Neural cell (in vitro differentiated cells): Measurements from ENCODE around the gene EHD4. TPM values are rescaled to one million over a fixed set of nuclear protein-coding genes. Genes with fewer than 3 reads are reported as not detected.

Experiments used
- H2AFZ ChIP-seq: fragments of 200-600, 300-800 bp; sonication (generic), shearing (Covaris generic); 2 replicates; pipeline ENCODE4 v1.6.0; 2014; ENCODE audit warnings: low read depth, mild to moderate bottlenecking, antibody characterized with exemption, low read length, moderate library complexity
- H3F3A ChIP-seq: fragments of 200-600 bp; shearing (Covaris generic); 2 replicates; pipeline ENCODE4 v1.6.1; 2016; ENCODE audit warnings: mild to moderate bottlenecking, moderate library complexity, mixed read lengths, antibody characterized with exemption, low read length; ENCODE audit not compliant: insufficient read depth, poor library complexity, severe bottlenecking
- H3K27ac ChIP-seq: fragments of 200-600, 300-800 bp; sonication (generic), shearing (Covaris generic); 2 replicates; pipeline ENCODE4 v1.5.1; 2014; ENCODE audit warnings: mild to moderate bottlenecking, low read length, moderate library complexity
- H3K27me3 ChIP-seq: fragments of 300-800, 200-600 bp; sonication (generic), shearing (Covaris generic); 2 replicates; pipeline ENCODE4 v1.6.0; 2014; ENCODE audit warnings: mild to moderate bottlenecking, low read depth, low read length, moderate library complexity; ENCODE audit not compliant: insufficient read depth
- H3K36me3 ChIP-seq: fragments of 300-800, 200-600 bp; sonication (generic), shearing (Covaris generic); 2 replicates; pipeline ENCODE4 v1.5.1; 2014; ENCODE audit warnings: mild to moderate bottlenecking, antibody characterized with exemption, low read length, moderate library complexity; ENCODE audit not compliant: insufficient read depth
- H3K4me2 ChIP-seq: fragments of 300-800, 200-600 bp; sonication (generic), shearing (Covaris generic); 2 replicates; pipeline ENCODE4 v1.6.0; 2014; ENCODE audit warnings: mild to moderate bottlenecking, low read length
- H3K4me3 ChIP-seq: fragments of 300-800, 200-600 bp; sonication (generic), shearing (Covaris generic); 2 replicates; pipeline ENCODE4 v1.5.1; 2014; ENCODE audit warnings: mild to moderate bottlenecking, low read length, moderate library complexity
- H3K79me2 ChIP-seq: fragments of 200-600 bp; shearing (Covaris generic); replicated peaks from 2 replicates; pipeline ENCODE4 v1.6.0; 2014; ENCODE audit warnings: mild to moderate bottlenecking, low read length, moderate library complexity; ENCODE audit not compliant: insufficient read depth
- H3K9ac ChIP-seq: fragments of 300-800, 200-600 bp; sonication (generic), shearing (Covaris generic); 2 replicates; pipeline ENCODE4 v1.6.1; 2016; ENCODE audit warnings: mild to moderate bottlenecking, low read length, mixed read lengths
- H3K9me2 ChIP-seq: fragments of 200-600 bp; shearing (Covaris generic); 2 replicates; pipeline ENCODE4 v1.6.1; 2016; ENCODE audit warnings: mild to moderate bottlenecking, low read length, mixed read lengths; ENCODE audit not compliant: insufficient read depth
- H3K9me3 ChIP-seq: fragments of 200-600, 300-800 bp; sonication (generic), shearing (Covaris generic); 2 replicates; pipeline ENCODE4 v1.6.1; 2016; ENCODE audit warnings: mild to moderate bottlenecking, mixed run types, low read length, moderate library complexity, mixed read lengths
- H4K20me1 ChIP-seq: fragments of 200-600 bp; shearing (Covaris generic); 2 replicates; pipeline ENCODE4 v1.6.1; 2016; ENCODE audit warnings: mild to moderate bottlenecking, mixed run types; ENCODE audit not compliant: insufficient read depth
- EP300 ChIP-seq: fragments of 450-650 bp; conservative IDR thresholded peaks from 2 replicates; pipeline ENCODE4 v1.6.1; 2014; ENCODE audit warnings: antibody characterized with exemption, mild to moderate bottlenecking, moderate library complexity; ENCODE audit not compliant: poor library complexity, severe bottlenecking
- EZH2 ChIP-seq: fragments of 200-600, 300-800 bp; shearing (Covaris generic), sonication (generic); IDR thresholded peaks from 2 replicates; pipeline ENCODE4 v1.6.1; 2014; ENCODE audit warnings: antibody characterized with exemption, low read length, borderline replicate concordance, mild to moderate bottlenecking; ENCODE audit not compliant: insufficient read depth, poor library complexity, severe bottlenecking
- MXI1 ChIP-seq: fragments of 450-650 bp; conservative IDR thresholded peaks from 2 replicates; pipeline ENCODE4 v1.6.1; 2014; ENCODE audit warnings: antibody characterized with exemption, mild to moderate bottlenecking; ENCODE audit not compliant: poor library complexity, severe bottlenecking
- POLR2AphosphoS5 ChIP-seq: IDR thresholded peaks from 2 replicates; pipeline ENCODE4 v1.6.1; 2012
- RAD21 ChIP-seq: fragments of 450-650 bp; conservative IDR thresholded peaks from 2 replicates; pipeline ENCODE4 v1.6.1; 2014; ENCODE audit warnings: antibody characterized with exemption, mild to moderate bottlenecking, moderate library complexity
- REST ChIP-seq: IDR thresholded peaks from 2 replicates; pipeline ENCODE4 v1.6.1; 2012; ENCODE audit warnings: borderline replicate concordance
- SMC3 ChIP-seq: fragments of 450-650 bp; conservative IDR thresholded peaks from 2 replicates; pipeline ENCODE4 v1.6.1; 2014; ENCODE audit warnings: antibody characterized with exemption, mild to moderate bottlenecking, moderate library complexity; ENCODE audit not compliant: poor library complexity
- TAF1 ChIP-seq: IDR thresholded peaks from 2 replicates; pipeline ENCODE4 v1.6.1; 2012; ENCODE audit warnings: low read depth
- polyA plus RNA-seq: library from polyadenylated mRNA; depleted of rRNA; stranded (reverse); fragments of >200 nt; gene quantifications from 2 replicates; pipeline ENCODE4 v1.2.3, GENCODE V29; 2014
- TF ChIP-seq, protein P1 (sequence below): fragments of 450-650 bp; IDR thresholded peaks from 2 replicates; pipeline ENCODE4 v1.5.1; 2014; ENCODE audit warnings: antibody characterized with exemption, mild to moderate bottlenecking, moderate library complexity; ENCODE audit not compliant: poor library complexity, severe bottlenecking

The EHD4 gene
- polyA plus RNA-seq, 1 donor from 2014 or later, result 0.09 TPM

DNA sequence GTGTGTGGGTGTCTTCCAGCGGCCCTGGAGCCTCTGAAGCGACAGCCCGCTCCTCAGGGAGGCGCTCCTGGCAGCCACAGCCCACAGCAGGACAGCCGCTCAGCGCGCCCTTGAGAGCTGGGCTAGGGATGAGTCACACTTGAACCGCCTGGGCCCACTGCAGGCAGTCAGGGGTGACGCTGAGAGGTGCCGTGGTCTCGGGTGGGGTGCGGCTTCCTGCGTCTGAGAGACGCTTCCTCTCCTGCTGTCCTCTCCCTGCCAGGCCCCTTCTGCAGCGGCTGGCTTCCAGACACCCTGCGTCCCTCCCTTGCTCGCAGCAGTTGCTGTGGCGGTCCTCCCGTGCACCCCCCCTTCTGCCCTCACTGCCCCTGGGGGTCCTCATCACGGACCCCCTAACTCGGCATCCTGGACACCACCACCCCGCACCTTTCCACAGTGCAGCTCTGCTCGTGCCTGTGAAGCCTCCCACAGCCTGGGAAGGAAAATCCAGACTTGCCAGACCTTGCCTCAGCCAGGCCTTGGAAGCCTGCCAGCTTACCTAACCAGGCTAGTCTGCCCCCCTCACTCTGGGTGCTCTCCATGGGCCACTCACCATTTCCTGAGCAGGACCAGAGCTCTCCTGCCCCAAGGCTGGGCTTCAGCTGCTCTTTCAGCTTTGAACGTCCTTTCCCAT, 77.4 kb downstream of the EHD4 start:
- no peak for TF ChIP-seq EP300
- TF ChIP-seq TAF1, result no peak
- no peak for TF ChIP-seq REST
- no peak for TF ChIP-seq EZH2
- no peak for TF ChIP-seq RAD21
- TF ChIP-seq, protein P1, sequence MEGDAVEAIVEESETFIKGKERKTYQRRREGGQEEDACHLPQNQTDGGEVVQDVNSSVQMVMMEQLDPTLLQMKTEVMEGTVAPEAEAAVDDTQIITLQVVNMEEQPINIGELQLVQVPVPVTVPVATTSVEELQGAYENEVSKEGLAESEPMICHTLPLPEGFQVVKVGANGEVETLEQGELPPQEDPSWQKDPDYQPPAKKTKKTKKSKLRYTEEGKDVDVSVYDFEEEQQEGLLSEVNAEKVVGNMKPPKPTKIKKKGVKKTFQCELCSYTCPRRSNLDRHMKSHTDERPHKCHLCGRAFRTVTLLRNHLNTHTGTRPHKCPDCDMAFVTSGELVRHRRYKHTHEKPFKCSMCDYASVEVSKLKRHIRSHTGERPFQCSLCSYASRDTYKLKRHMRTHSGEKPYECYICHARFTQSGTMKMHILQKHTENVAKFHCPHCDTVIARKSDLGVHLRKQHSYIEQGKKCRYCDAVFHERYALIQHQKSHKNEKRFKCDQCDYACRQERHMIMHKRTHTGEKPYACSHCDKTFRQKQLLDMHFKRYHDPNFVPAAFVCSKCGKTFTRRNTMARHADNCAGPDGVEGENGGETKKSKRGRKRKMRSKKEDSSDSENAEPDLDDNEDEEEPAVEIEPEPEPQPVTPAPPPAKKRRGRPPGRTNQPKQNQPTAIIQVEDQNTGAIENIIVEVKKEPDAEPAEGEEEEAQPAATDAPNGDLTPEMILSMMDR, result no peak
- no peak for TF ChIP-seq SMC3
- no peak for TF ChIP-seq MXI1
- TF ChIP-seq POLR2AphosphoS5, result no peak
- no peak overlapping the region for H3K27ac ChIP-seq
- no peak overlapping the region for H3K4me3 ChIP-seq
- H3K9me2 ChIP-seq, result no peaks in the 10 kb centered on the region
- no peak overlapping the region for H3K4me2 ChIP-seq
- no peaks in the 10 kb centered on the region for H3K9me3 ChIP-seq
- no peaks in the 10 kb centered on the region for H3K79me2 ChIP-seq
- H3F3A ChIP-seq, result no peaks in the 10 kb centered on the region
- no peak overlapping the region for H2AFZ ChIP-seq
- H3K27me3 ChIP-seq, result no peaks in the 10 kb centered on the region
- no peak overlapping the region for H3K9ac ChIP-seq
- no peaks in the 10 kb centered on the region for H4K20me1 ChIP-seq
- H3K36me3 ChIP-seq, result no peaks in the 10 kb centered on the region

- Histone ChIP-seq H3K4me2 (no peak overlapping the region), H3K9me3 (no peaks in the 10 kb centered on the region), H3K27me3 (no peaks in the 10 kb centered on the region), H3K79me2 (no peaks in the 10 kb centered on the region), H3K9ac (no peak overlapping the region), H3K27ac (no peak overlapping the region), H3F3A (no peaks in the 10 kb centered on the region), H3K36me3 (no peaks in the 10 kb centered on the region), H2AFZ (no peak overlapping the region), H3K9me2 (no peaks in the 10 kb centered on the region), H4K20me1 (no peaks in the 10 kb centered on the region), H3K4me3 (no peak overlapping the region)
- TF ChIP-seq TAF1, result no peak
- TF ChIP-seq RAD21, result no peak
- no peak for TF ChIP-seq SMC3
- no peak for TF ChIP-seq POLR2AphosphoS5
- TF ChIP-seq EP300, result no peak
Measured at GRCh38 chr15:41894251-41894790, 78.0 kb downstream of the EHD4 start.
